H1 (cell line): Measurements from ENCODE around the gene MEX3C. TPM values are rescaled to one million over a fixed set of nuclear protein-coding genes. Genes with fewer than 3 reads are reported as not detected.

ENCODE experiments used
- CTCF ChIA-PET: fragments of 300-600 bp; sonication (Branson Sonifier 250); formaldehyde crosslinking; loops from one replicate; lab custom pipeline; 2021; ENCODE audit not compliant: partially characterized antibody; lab: Charles Lee
- POLR2A ChIA-PET: fragments of 300-600 bp; sonication (Branson Sonifier 250); formaldehyde crosslinking; loops from one replicate; lab custom pipeline; 2021; ENCODE audit warnings: inconsistent platforms; ENCODE audit not compliant: partially characterized antibody; lab: Charles Lee
- DNase-seq, 2 experiments: peaks; one replicate each; pipeline versions ENCODE4 v3.0.0 to v3.0.0-alpha.2; 2010 to 2022; ENCODE audit warnings: low spot score in 2 of 2, low read depth in 1 of 2, mixed read lengths in 1 of 2
- FAIRE-seq: peaks from 2 replicates; lab custom pipeline; 2011; peaks lifted over from hg19 to GRCh38; lab: Jason Lieb, UNC
- H2AFZ ChIP-seq: 2 replicates; pipeline ENCODE4 v1.8.1; 2012; ENCODE audit warnings: low read length, inconsistent platforms
- H2AK5ac ChIP-seq: 2 replicates; pipeline ENCODE4 v1.6.1; 2013; ENCODE audit warnings: low read depth, low read length
- H2BK120ac ChIP-seq: replicated peaks from 2 replicates; pipeline ENCODE3; 2013; ENCODE audit warnings: low read depth, low read length, inconsistent platforms
- H2BK12ac ChIP-seq: 2 replicates; pipeline ENCODE4 v1.6.1; 2013; ENCODE audit warnings: low read depth, low read length
- H2BK15ac ChIP-seq: 2 replicates; pipeline ENCODE4 v1.6.1; 2013; ENCODE audit warnings: low read length
- H2BK20ac ChIP-seq: 2 replicates; pipeline ENCODE4 v1.6.1; 2013; ENCODE audit warnings: low read length
- H2BK5ac ChIP-seq: 2 replicates; pipeline ENCODE4 v1.6.1; 2013; ENCODE audit warnings: low read depth, low read length
- H3K14ac ChIP-seq: 2 replicates; pipeline ENCODE4 v1.6.1; 2013; ENCODE audit warnings: inconsistent platforms; ENCODE audit not compliant: insufficient read length
- H3K18ac ChIP-seq: 2 replicates; pipeline ENCODE4 v1.6.1; 2013; ENCODE audit warnings: low read length; ENCODE audit errors: extremely low read depth
- H3K23ac ChIP-seq: 2 replicates; pipeline ENCODE4 v1.6.1; 2013; ENCODE audit warnings: inconsistent platforms; ENCODE audit not compliant: insufficient read length
- H3K23me2 ChIP-seq: 2 replicates; pipeline ENCODE4 v1.6.1; 2013; ENCODE audit warnings: low read depth, low read length
- H3K27ac ChIP-seq: 2 replicates; pipeline ENCODE4 v1.6.1; 2011; ENCODE audit warnings: low read depth, low read length, inconsistent platforms
- H3K27me3 ChIP-seq, 4 experiments: replicated peaks in 1 of 4; 1 replicate in 1 of 4; 2 replicates in 3 of 4; pipeline versions ENCODE4 v1.6.1 to v1.8.1; 2011 to 2013; ENCODE audit warnings: low read length in 3 of 4, mild to moderate bottlenecking in 3 of 4, inconsistent platforms in 2 of 4, mixed read lengths in 2 of 4, moderate library complexity in 1 of 4; ENCODE audit not compliant: control insufficient read depth in 3 of 4, insufficient read depth in 3 of 4; ENCODE audit errors: extremely low read depth in 1 of 4
- H3K36me3 ChIP-seq, 4 experiments: 2 replicates each; pipeline versions ENCODE4 v1.6.1 to v1.8.1; 2011 to 2013; ENCODE audit warnings: mild to moderate bottlenecking in 4 of 4, low read length in 3 of 4, moderate library complexity in 2 of 4, control low read depth in 1 of 4, inconsistent platforms in 1 of 4; ENCODE audit not compliant: insufficient read depth in 4 of 4, control insufficient read depth in 2 of 4
- H3K4ac ChIP-seq: replicated peaks from 2 replicates; pipeline ENCODE3; 2013; ENCODE audit warnings: low read length, low read depth, mixed read lengths, inconsistent platforms; ENCODE audit not compliant: insufficient read length
- H3K4me1 ChIP-seq, 4 experiments: replicated peaks in 1 of 4; 1 replicate in 1 of 4; 2 replicates in 3 of 4; pipeline versions ENCODE4 v1.6.1 to v1.8.1; 2011 to 2013; ENCODE audit warnings: low read length in 3 of 4, inconsistent platforms in 2 of 4, mixed read lengths in 1 of 4; ENCODE audit not compliant: insufficient read depth in 4 of 4, control insufficient read depth in 3 of 4
- H3K4me2 ChIP-seq, 2 experiments: 2 replicates each; pipeline versions ENCODE4 v1.6.1 to v1.8.1; 2011 to 2013; ENCODE audit warnings: low read depth in 2 of 2, low read length in 2 of 2, control low read depth in 1 of 2, inconsistent platforms in 1 of 2, mild to moderate bottlenecking in 1 of 2; ENCODE audit not compliant: insufficient read depth in 1 of 2
- H3K4me3 ChIP-seq, 4 experiments: fragments of 200-600, 300-600 bp in 1 of 4; sonication (generic), shearing (Covaris generic), sonication (Bioruptor Twin) in 1 of 4; 2 replicates each; pipeline versions ENCODE4 v1.5.1 to v1.8.1; 2011 to 2016; ENCODE audit warnings: low read length in 4 of 4, low read depth in 3 of 4, control low read depth in 2 of 4, inconsistent platforms in 2 of 4, mild to moderate bottlenecking in 2 of 4, mixed read lengths in 1 of 4, moderate library complexity in 1 of 4; ENCODE audit not compliant: insufficient read depth in 2 of 4; ENCODE audit errors: extremely low read depth in 1 of 4
- H3K56ac ChIP-seq: replicated peaks from 2 replicates; pipeline ENCODE3; 2013; ENCODE audit warnings: low read depth, mild to moderate bottlenecking, mixed read lengths, low read length, inconsistent platforms; ENCODE audit not compliant: insufficient read length
- H3K79me1 ChIP-seq: 2 replicates; pipeline ENCODE4 v1.6.1; 2013; ENCODE audit warnings: low read depth, low read length, control low read depth
- H3K79me2 ChIP-seq, 2 experiments: 2 replicates each; pipeline versions ENCODE4 v1.6.1 to v1.8.1; 2012 to 2013; ENCODE audit warnings: low read length in 2 of 2, mild to moderate bottlenecking in 2 of 2, inconsistent platforms in 1 of 2; ENCODE audit not compliant: insufficient read depth in 2 of 2, control insufficient read depth in 1 of 2
- H3K9ac ChIP-seq, 4 experiments: replicated peaks in 1 of 4; 1 replicate in 1 of 4; 2 replicates in 3 of 4; pipeline versions ENCODE4 v1.6.1 to v1.8.1; 2011 to 2013; ENCODE audit warnings: low read depth in 3 of 4, low read length in 3 of 4, control low read depth in 2 of 4, mild to moderate bottlenecking in 2 of 4, moderate library complexity in 2 of 4, inconsistent platforms in 1 of 4; ENCODE audit errors: extremely low read depth in 1 of 4
- H3K9me3 ChIP-seq, 2 experiments: 2 replicates each; pipeline versions ENCODE4 v1.6.1 to v1.8.1; 2012 to 2013; ENCODE audit warnings: mild to moderate bottlenecking in 2 of 2, moderate library complexity in 2 of 2, control low read depth in 1 of 2, inconsistent platforms in 1 of 2, low read depth in 1 of 2, low read length in 1 of 2, mixed read lengths in 1 of 2; ENCODE audit not compliant: insufficient read depth in 2 of 2
- H4K20me1 ChIP-seq, 2 experiments: replicated peaks in 1 of 2; 2 replicates each; pipeline versions ENCODE3 to v1.8.1; 2011 to 2013; ENCODE audit warnings: inconsistent platforms in 2 of 2, low read length in 2 of 2, mild to moderate bottlenecking in 1 of 2; ENCODE audit not compliant: insufficient read depth in 2 of 2, control insufficient read depth in 1 of 2
- H4K5ac ChIP-seq: 2 replicates; pipeline ENCODE4 v1.6.1; 2013; ENCODE audit warnings: low read length, low read depth, mixed read lengths, inconsistent platforms; ENCODE audit not compliant: insufficient read length
- H4K8ac ChIP-seq: 2 replicates; pipeline ENCODE4 v1.8.0; 2013; ENCODE audit warnings: mild to moderate bottlenecking, moderate library complexity, low read length, inconsistent platforms; ENCODE audit not compliant: insufficient read depth; ENCODE audit errors: extremely low read depth
- H4K91ac ChIP-seq: replicated peaks from 2 replicates; pipeline ENCODE3; 2013; ENCODE audit warnings: low read length, mixed read lengths, inconsistent platforms; ENCODE audit not compliant: insufficient read length
- CBX5 ChIP-seq: fragments of 300-800, 300-1000 bp; sonication (generic); IDR thresholded peaks from 2 replicates; pipeline ENCODE4 v1.7.1; 2016; ENCODE audit warnings: antibody characterized with exemption, low read length, low read depth
- CREB1 ChIP-seq: IDR thresholded peaks from 2 replicates; pipeline ENCODE4 v1.6.1; 2012; ENCODE audit warnings: inconsistent platforms
- CTCF ChIP-seq, 3 experiments: IDR thresholded peaks; 1 replicate in 2 of 3; 2 replicates in 1 of 3; pipeline versions ENCODE4 v1.5.1 to v1.6.1; 2011; ENCODE audit warnings: low read length in 3 of 3, mild to moderate bottlenecking in 3 of 3, inconsistent platforms in 2 of 3, low read depth in 1 of 3, moderate library complexity in 1 of 3; ENCODE audit not compliant: insufficient read depth in 1 of 3; ENCODE audit errors: control extremely low read depth in 1 of 3
- EP300 ChIP-seq, 2 experiments: IDR thresholded peaks; 1 replicate in 1 of 2; 2 replicates in 1 of 2; pipeline ENCODE4 v1.6.1; 2011 to 2012; ENCODE audit warnings: low read depth in 2 of 2, low read length in 2 of 2, mild to moderate bottlenecking in 2 of 2, borderline replicate concordance in 1 of 2, inconsistent platforms in 1 of 2, moderate library complexity in 1 of 2
- HDAC6 ChIP-seq: IDR thresholded peaks from one replicate; pipeline ENCODE4 v1.7.1; 2012; ENCODE audit warnings: low read depth, mild to moderate bottlenecking, inconsistent platforms, low read length, moderate library complexity
- KDM5A ChIP-seq: fragments of 200-600 bp; IDR thresholded peaks from 2 replicates; pipeline ENCODE4 v1.7.1; 2012; ENCODE audit warnings: mild to moderate bottlenecking, low read length, inconsistent platforms, mixed read lengths
- POU5F1 ChIP-seq: IDR thresholded peaks from 2 replicates; pipeline ENCODE4 v1.6.1; 2011; ENCODE audit warnings: low read depth, mild to moderate bottlenecking, low read length, moderate library complexity
- RNF2 ChIP-seq: fragments of 200-900, 300-1000 bp; sonication (generic); IDR thresholded peaks from 2 replicates; pipeline ENCODE4 v1.7.1; 2016; ENCODE audit warnings: borderline replicate concordance, low read depth, mild to moderate bottlenecking, antibody characterized with exemption, low read length; ENCODE audit not compliant: poor library complexity, severe bottlenecking; ENCODE audit errors: missing control alignments
- SRF ChIP-seq: IDR thresholded peaks from 2 replicates; pipeline ENCODE4 v1.6.1; 2011; ENCODE audit warnings: mild to moderate bottlenecking, low read depth, low read length, moderate library complexity
- USF2 ChIP-seq: IDR thresholded peaks from 2 replicates; pipeline ENCODE4 v1.6.1; 2011; ENCODE audit warnings: low read length, improper control_type of control experiment
- WGBS, 2 experiments: shearing (Covaris generic) in 1 of 2; methylation state at CpG; one replicate each; pipeline versions ENCODE4 v1.1.6 to v1.1.7; 2013 to 2015; ENCODE audit warnings: low lambda C conversion rate in 2 of 2, mixed read lengths in 2 of 2, inconsistent platforms in 1 of 2, low coverage in 1 of 2, missing lambda C conversion rate in 1 of 2; ENCODE audit not compliant: insufficient replicate concordance in 2 of 2, insufficient coverage in 1 of 2, insufficient read length in 1 of 2; ENCODE audit errors: extremely low coverage in 1 of 2, missing lambda C conversion rate in 1 of 2; 5-methylcytosine and 5-hydroxymethylcytosine counted together
- polyA plus RNA-seq, 7 experiments: library from polyadenylated mRNA; depleted of rRNA in 3 of 7; stranded (reverse) in 5 of 7; unstranded in 2 of 7; fragments of >200 nt in 5 of 7; fragments of 200-250 nt in 2 of 7; gene quantifications; 1 replicate in 5 of 7; 2 replicates in 1 of 7; 4 replicates in 1 of 7; pipeline versions ENCODE4 v1.2.1 to v1.2.3, GENCODE V29; 2011 to 2013; ENCODE audit warnings: missing spikeins in 2 of 7, mixed read lengths in 2 of 7
- total RNA-seq: library from RNA; stranded (reverse); fragmentation: NEBNext Ultra II Directional; extraction: Animal tissue kit (Norgen Biotek cat#: 25700); gene quantifications from 2 replicates; pipeline ENCODE4 v1.2.1, GENCODE V29; 2021

MEX3C gene
- total and polyA plus RNA-seq, 2 of the 8 experiments (the other 6 are each of a cell fraction or from before 2014, with no cell fraction given) = 48.2 to 103 TPM

- no peaks in the 10 kb centered on the region for H3K79me2 ChIP-seq
- H3K9ac ChIP-seq = no peak overlapping the region
- no peaks in the 10 kb centered on the region for H3K27me3 ChIP-seq
- no peak overlapping the region for H3K4me2 ChIP-seq
- H2BK12ac ChIP-seq = no peak overlapping the region
- H2BK20ac ChIP-seq = no peak overlapping the region
- H2BK5ac ChIP-seq = no peak overlapping the region
- no peak overlapping the region for H2BK15ac ChIP-seq
- H3K4me1 ChIP-seq = peaks cover 0 to 5% (median 0%) of the 10 kb centered on the region in 4 experiments; a peak in 1 of 7 replicates
- 93% methylated on average over 6 of the region's 8 CpGs; no CpG with 5 or more reads in 1 of the 2 experiments for WGBS, 2 experiments
- ChIA-PET CTCF (no interaction called here), POLR2A (interaction anchor here (0.7 kb wide), 1 partner anchor 29 kb away, joined by 4 read pairs; no protein-coding TSS in a partner anchor)
- H3K18ac ChIP-seq = no peak overlapping the region
- no peak overlapping the region for H2AK5ac ChIP-seq
- H2BK120ac ChIP-seq = no peak overlapping the region
- no peak overlapping the region for H3K4ac ChIP-seq
- H4K5ac ChIP-seq = no peak overlapping the region
- no peaks in the 10 kb centered on the region for H3K79me1 ChIP-seq
- H4K20me1 ChIP-seq = no peaks in the 10 kb centered on the region
- H3K23ac ChIP-seq = no peak overlapping the region
- H3K56ac ChIP-seq = no peak overlapping the region
- no peaks in the 10 kb centered on the region for H3K23me2 ChIP-seq
- no peak overlapping the region for H3K27ac ChIP-seq
- H3K9me3 ChIP-seq = no peaks in the 10 kb centered on the region
- H3K4me3 ChIP-seq = no peak overlapping the region
- no peaks in the 10 kb centered on the region for H3K36me3 ChIP-seq
- DNase-seq = no peak
- no peak overlapping the region for H2AFZ ChIP-seq
- FAIRE-seq = no peak
- no peak overlapping the region for H3K14ac ChIP-seq
- H4K8ac ChIP-seq = no peak overlapping the region
- no peak overlapping the region for H4K91ac ChIP-seq
- TF ChIP-seq CTCF (IDR thresholded peaks at IDR 0.05; ENCODE audit: control extremely low read depth in 1 of 3, insufficient read depth in 1 of 3, low read depth in 1 of 3, low read length in 3 of 3) (no peak), SRF (no peak), HDAC6 (no peak), USF2 (no peak), CREB1 (no peak), POU5F1 (no peak), EP300 (IDR thresholded peaks at IDR 0.05; ENCODE audit: borderline replicate concordance in 1 of 2, low read depth in 2 of 2, low read length in 2 of 2) (no peak), RNF2 (no peak), CBX5 (no peak), KDM5A (no peak)
These were observed 58.5 kb downstream of the MEX3C start for GRCh38 chr18:51138936-51139335.
